Fibroblast of mammary gland (primary cell): ENCODE measurements around the gene TAB3.
"Not testable (repeated sequence)": the region's sequence is repeated elsewhere in the genome, so short reads cannot be mapped to it uniquely, and the experiment has no call there.

Experiments
- DNase-seq: peaks from one replicate; pipeline ENCODE4 v3.0.0-alpha.2; 2010; ENCODE audit warnings: low read depth
- H3K4me3 ChIP-seq: 2 replicates; pipeline ENCODE4 v1.5.1; 2011; ENCODE audit warnings: low read depth, mild to moderate bottlenecking, low read length, moderate library complexity; ENCODE audit not compliant: control insufficient read depth
- CTCF ChIP-seq: conservative IDR thresholded peaks from 2 replicates; pipeline ENCODE4 v1.5.1; 2011; ENCODE audit warnings: low read depth, low read length, inconsistent platforms; ENCODE audit not compliant: control insufficient read depth, insufficient read depth

Gene TAB3

GRCh38 chrX:30798810-30799209 is 90.2 kb downstream of the TAB3 start:
- H3K4me3 ChIP-seq, result no peak overlapping the region
- no peak for DNase-seq
- TF ChIP-seq CTCF, result no peak

GRCh38 chrX:30797301-30797700 is 91.8 kb downstream of the TAB3 start:
- H3K4me3 ChIP-seq, DNase-seq: not testable (repeated sequence)

GRCh38 chrX:30795981-30796958 is 92.8 kb downstream of the TAB3 start:
- no peak overlapping the region for H3K4me3 ChIP-seq
- no peak for DNase-seq
- no peak for TF ChIP-seq CTCF

- H3K4me3 ChIP-seq, result no peak overlapping the region
- TF ChIP-seq CTCF, result no peak
- DNase-seq, result no peak
These were observed 94.6 kb downstream of the TAB3 start for GRCh38 chrX:30794497-30794896.

- no peak for DNase-seq
- no peak for TF ChIP-seq CTCF
- H3K4me3 ChIP-seq, result no peak overlapping the region
These were observed 95.3 kb downstream of the TAB3 start for GRCh38 chrX:30793767-30794103.

GRCh38 chrX:30793075-30793766 is 95.8 kb downstream of the TAB3 start:
- no peak for DNase-seq
- no peak overlapping the region for H3K4me3 ChIP-seq
- TF ChIP-seq CTCF, result no peak
